Kidney epithelial cell (primary cell): Measurements from ENCODE around the gene DDC. TPM values are rescaled to one million over a fixed set of nuclear protein-coding genes. Genes with fewer than 3 reads are reported as not detected.

Source experiments
- DNase-seq: peaks from one replicate; pipeline ENCODE4 v3.0.0-alpha.2; 2010; ENCODE audit warnings: low read depth
- H3K27me3 ChIP-seq: 2 replicates; pipeline ENCODE4 v1.6.0; 2011; ENCODE audit warnings: low read length; ENCODE audit not compliant: control insufficient read depth, insufficient read depth
- H3K36me3 ChIP-seq: 2 replicates; pipeline ENCODE4 v1.5.1; 2011; ENCODE audit warnings: low read length; ENCODE audit not compliant: control insufficient read depth, insufficient read depth
- H3K4me3 ChIP-seq: 2 replicates; pipeline ENCODE4 v1.5.1; 2011; ENCODE audit warnings: low read depth, mild to moderate bottlenecking, control low read depth, low read length
- CTCF ChIP-seq: IDR thresholded peaks from 2 replicates; pipeline ENCODE4 v1.5.1; 2011; ENCODE audit warnings: mild to moderate bottlenecking, moderate library complexity, low read length, control low read depth, inconsistent platforms; ENCODE audit not compliant: insufficient read depth, poor library complexity, severe bottlenecking
- total RNA-seq: library from RNA; depleted of rRNA; stranded (reverse); fragments of >200 nt; gene quantifications from 2 replicates; pipeline ENCODE4 v1.2.3, GENCODE V29; 2015

DDC gene
- total RNA-seq, 1 donor from 2014 or later = not detected

- DNase-seq = no peak
- no peak for TF ChIP-seq CTCF
- no peak overlapping the region for H3K4me3 ChIP-seq
- no peaks in the 10 kb centered on the region for H3K36me3 ChIP-seq
- no peaks in the 10 kb centered on the region for H3K27me3 ChIP-seq
Observed at GRCh38 chr7:50475340-50475739, 89.9 kb downstream of the DDC start.

DNA sequence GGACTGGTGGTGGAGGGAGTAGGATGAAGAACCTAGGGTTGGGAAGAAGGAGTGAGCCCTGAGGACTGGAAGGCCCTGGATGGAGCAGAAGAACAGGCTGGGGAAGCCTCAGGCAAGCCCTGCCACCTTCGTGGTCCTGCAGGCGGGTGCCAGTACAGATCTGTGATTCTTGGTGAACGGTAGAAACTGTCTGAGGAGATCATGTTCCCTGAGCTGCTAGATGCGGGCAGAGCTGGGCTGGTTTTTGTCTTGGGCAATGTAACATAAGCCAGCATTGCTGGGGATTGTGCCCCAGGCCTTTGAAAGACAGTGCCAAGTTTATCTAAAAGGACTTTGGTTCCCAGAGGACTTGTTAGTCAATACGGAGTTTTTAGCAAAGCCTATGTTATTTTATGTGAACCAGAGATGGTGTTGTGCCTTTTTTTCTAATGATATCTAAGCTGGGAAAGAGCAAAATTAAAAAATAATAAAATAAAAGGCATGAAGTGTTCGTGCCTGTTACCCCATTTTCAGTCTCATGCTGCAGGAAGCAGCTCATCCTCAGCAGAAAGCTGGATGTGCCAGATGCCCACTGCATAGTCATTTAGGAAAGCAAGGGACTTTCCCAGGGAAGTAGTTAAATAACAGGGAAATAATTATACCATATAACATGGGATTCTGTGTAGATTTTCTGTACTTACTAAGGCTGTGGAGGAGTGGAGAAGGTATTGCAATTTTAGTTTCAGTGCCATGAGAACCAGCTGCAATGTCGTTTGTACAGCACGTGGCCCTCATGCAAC lies 90.6 kb downstream of the DDC start:
- TF ChIP-seq CTCF = no peak
- Histone ChIP-seq H3K4me3 (no peak overlapping the region), H3K27me3 (no peaks in the 10 kb centered on the region), H3K36me3 (no peaks in the 10 kb centered on the region)
- no peak for DNase-seq

DNA sequence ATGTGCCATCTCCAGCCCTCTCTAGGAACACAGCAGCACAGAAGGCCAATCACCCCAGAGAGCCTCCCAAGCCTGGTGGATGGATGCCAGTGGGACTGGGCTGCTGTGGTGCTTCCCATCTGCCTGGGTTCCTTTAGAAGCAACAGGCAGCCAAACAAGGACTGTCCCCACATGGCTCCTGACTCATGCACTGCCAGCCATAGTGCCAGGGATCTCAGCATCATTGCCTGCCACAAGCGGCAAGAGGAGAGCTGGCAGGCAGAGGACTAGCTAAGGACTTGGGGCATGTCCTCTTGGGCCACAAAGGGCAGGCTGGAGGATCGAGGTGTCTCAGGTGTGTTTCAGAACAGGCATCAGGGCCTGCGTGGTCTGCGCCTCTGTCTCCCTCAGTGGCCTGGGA lies 91.7 kb downstream of the DDC start:
- no peak for TF ChIP-seq CTCF
- DNase-seq = no peak
- Histone ChIP-seq H3K27me3 (no peaks in the 10 kb centered on the region), H3K36me3 (no peaks in the 10 kb centered on the region), H3K4me3 (no peak overlapping the region)

GRCh38 chr7:50472427-50472826 lies 92.8 kb downstream of the DDC start:
- Histone ChIP-seq H3K36me3 (no peaks in the 10 kb centered on the region), H3K4me3 (no peak overlapping the region), H3K27me3 (no peaks in the 10 kb centered on the region)
- TF ChIP-seq CTCF = no peak
- no peak for DNase-seq

DNA sequence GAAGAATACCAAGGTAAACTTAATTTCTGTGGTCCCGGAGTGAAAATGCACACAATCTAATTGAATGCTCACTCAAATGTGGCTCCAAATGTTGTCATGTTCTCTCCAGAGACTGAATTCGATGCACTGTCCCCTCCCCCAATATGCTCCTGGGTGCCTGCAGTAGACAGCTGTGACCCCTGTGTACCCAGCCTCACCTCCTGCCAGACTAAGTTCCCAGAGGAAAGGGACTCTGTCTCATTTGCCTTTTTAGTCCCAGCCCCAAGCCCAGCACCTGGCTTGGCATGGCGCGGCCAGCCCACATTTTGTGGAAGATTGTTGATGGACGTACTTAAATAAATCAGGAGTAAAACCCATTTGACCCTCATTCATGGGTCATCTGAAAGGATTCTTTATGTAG lies 93.2 kb downstream of the DDC start:
- DNase-seq = no peak
- H3K4me3 ChIP-seq = no peak overlapping the region
- no peaks in the 10 kb centered on the region for H3K36me3 ChIP-seq
- no peak for TF ChIP-seq CTCF
- no peaks in the 10 kb centered on the region for H3K27me3 ChIP-seq
